ENCODE data around the gene ZDHHC20. TPM values are rescaled to one million over a fixed set of nuclear protein-coding genes. Genes with fewer than 3 reads are reported as not detected.

ZDHHC20 gene
- total RNA-seq, 1 donor from 2014 or later: 110 TPM

DNA sequence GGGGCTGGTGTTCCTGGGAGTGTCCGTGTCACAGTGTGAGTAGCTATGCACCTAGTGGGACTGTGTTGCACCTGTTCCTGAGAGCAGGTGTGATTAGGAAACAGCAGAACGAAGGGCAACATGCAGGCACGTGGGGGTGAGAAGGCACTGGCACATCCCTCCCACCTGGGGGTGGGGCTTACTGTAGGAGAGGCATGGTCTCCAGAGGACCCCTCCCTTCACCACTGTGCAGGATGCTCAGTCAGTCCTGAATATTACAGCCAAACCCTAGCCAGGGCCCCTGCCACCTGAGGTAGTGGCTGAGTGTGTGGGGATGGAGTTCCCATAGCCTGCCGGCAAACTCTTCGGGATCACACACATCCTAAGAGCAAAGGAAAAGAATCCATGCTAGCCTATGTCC, 99.2 kb downstream of the ZDHHC20 start:
- TF ChIP-seq CTCF (IDR thresholded peaks at IDR 0.05; ENCODE audit: unreplicated experiment): no peak
- Mint-ChIP-seq H3K27ac (no peak overlapping the region), H3K4me3 (ENCODE audit: low read depth) (no peak overlapping the region)

DNA sequence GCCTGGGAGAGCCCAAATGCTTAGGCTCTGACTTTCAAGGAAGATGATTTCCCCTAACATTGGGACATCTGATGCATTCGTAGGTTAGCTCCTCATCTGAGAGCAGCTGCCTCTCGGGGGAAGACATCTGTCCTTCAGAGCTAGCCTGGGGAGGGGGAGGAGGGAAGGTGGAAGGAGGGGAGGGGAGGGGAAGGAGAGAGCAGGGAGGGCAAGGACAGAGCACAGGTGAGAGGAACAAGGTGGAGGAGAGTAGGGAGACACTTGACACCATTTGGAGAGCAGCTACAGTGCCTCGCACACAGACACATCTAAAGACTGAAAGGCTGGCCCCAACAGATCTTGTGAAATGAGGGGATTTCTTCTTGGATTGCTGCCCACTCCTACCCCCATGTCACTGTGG, 103.8 kb downstream of the ZDHHC20 start:
- H3K4me1 Mint-ChIP-seq (ENCODE audit: low read depth): no peaks in the 10 kb centered on the region
- no peaks in the 10 kb centered on the region for H3K27me3 Mint-ChIP-seq
- no peak overlapping the region for H3K4me3 Mint-ChIP-seq (ENCODE audit: low read depth)
- DNase-seq (ENCODE audit: low spot score, unreplicated experiment): no peak
- no peak overlapping the region for H3K27ac Mint-ChIP-seq
- TF ChIP-seq CTCF (IDR thresholded peaks at IDR 0.05; ENCODE audit: unreplicated experiment): no peak
- H3K36me3 Mint-ChIP-seq (ENCODE audit: insufficient read depth): peaks cover 1% of the 10 kb centered on the region
- H3K9me3 Mint-ChIP-seq (ENCODE audit: low read depth): no peaks in the 10 kb centered on the region

More for the DNA sequence above, 99.2 kb downstream of the ZDHHC20 start:
- Mint-ChIP-seq H3K36me3 (ENCODE audit: insufficient read depth) (peaks cover 1% of the 10 kb centered on the region), H3K9me3 (ENCODE audit: low read depth) (peaks cover 8% of the 10 kb centered on the region), H3K4me1 (ENCODE audit: low read depth) (no peaks in the 10 kb centered on the region), H3K27me3 (no peaks in the 10 kb centered on the region)
- DNase-seq (ENCODE audit: low spot score, unreplicated experiment): no peak

DNA sequence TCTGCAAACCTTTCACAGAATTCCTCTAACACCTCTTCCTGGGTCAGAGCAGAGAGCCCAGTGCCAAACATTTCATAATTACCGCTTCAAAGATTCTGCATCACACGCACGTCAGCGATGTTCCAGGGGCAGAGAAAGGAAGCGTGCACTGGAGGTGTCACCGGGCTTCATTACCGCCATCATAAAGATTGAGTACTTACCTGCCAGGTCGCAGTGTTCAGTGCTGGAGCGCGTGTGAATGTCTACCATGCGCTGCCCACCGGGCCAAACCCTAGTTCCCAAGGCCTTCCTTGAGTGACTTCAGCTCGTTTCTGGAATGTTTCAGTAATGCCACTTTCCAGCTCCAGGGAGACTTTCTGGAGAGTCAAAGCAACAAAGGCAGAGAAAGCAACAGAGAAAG, 104.4 kb downstream of the ZDHHC20 start:
- Mint-ChIP-seq H3K4me1 (ENCODE audit: low read depth) (no peaks in the 10 kb centered on the region), H3K27ac (no peak overlapping the region), H3K36me3 (ENCODE audit: insufficient read depth) (peaks cover 1% of the 10 kb centered on the region), H3K9me3 (ENCODE audit: low read depth) (no peaks in the 10 kb centered on the region), H3K4me3 (ENCODE audit: low read depth) (no peak overlapping the region), H3K27me3 (no peaks in the 10 kb centered on the region)
- DNase-seq (ENCODE audit: low spot score, unreplicated experiment): no peak
- no peak for TF ChIP-seq CTCF (IDR thresholded peaks at IDR 0.05; ENCODE audit: unreplicated experiment)

DNA sequence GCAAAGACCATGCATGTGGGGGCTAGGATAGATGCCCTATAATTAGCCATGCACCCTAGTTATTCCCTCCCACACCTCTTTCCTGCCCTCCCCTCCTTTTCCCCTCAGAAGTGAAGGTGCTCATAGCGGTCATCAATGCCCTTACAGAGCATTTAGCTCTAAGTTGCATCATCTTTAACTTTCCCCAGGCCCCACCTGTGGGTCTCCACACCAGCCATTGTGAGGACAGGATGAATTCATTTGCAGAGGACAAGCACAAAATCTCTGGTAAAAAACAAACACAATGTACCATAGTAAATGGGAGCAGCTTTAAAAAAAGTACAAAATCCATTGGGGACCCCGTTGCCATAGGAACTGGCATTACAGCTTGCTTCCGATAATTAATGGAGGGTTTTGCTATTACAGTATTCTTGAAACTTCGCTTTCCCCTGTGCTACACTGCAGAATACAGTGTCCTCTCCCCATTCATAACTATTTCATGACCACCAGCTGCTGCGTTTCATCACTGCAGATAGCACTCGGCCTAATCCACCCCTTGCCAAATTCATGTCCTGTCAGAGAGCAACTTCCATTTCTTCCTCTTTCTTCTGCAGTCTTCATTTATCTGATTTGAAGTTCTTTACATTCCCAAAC, 110.5 kb downstream of the ZDHHC20 start:
- Mint-ChIP-seq H3K4me1 (ENCODE audit: low read depth) (no peaks in the 10 kb centered on the region), H3K4me3 (ENCODE audit: low read depth) (no peak overlapping the region), H3K9me3 (ENCODE audit: low read depth) (no peaks in the 10 kb centered on the region), H3K27me3 (no peaks in the 10 kb centered on the region), H3K27ac (no peak overlapping the region), H3K36me3 (ENCODE audit: insufficient read depth) (no peaks in the 10 kb centered on the region)
- TF ChIP-seq CTCF (IDR thresholded peaks at IDR 0.05; ENCODE audit: unreplicated experiment): no peak
- DNase-seq (ENCODE audit: low spot score, unreplicated experiment): no peak

GRCh38 chr13:21347753-21348318, 111.3 kb downstream of the ZDHHC20 start:
- no peak overlapping the region for H3K27ac Mint-ChIP-seq
- H3K4me3 Mint-ChIP-seq (ENCODE audit: low read depth): no peak overlapping the region

More at GRCh38 chr13:21347753-21348318, 111.3 kb downstream of the ZDHHC20 start:
- Mint-ChIP-seq H3K9me3 (ENCODE audit: low read depth) (no peaks in the 10 kb centered on the region), H3K36me3 (ENCODE audit: insufficient read depth) (no peaks in the 10 kb centered on the region), H3K27me3 (no peaks in the 10 kb centered on the region), H3K4me1 (ENCODE audit: low read depth) (no peaks in the 10 kb centered on the region)
- DNase-seq (ENCODE audit: low spot score, unreplicated experiment): no peak
- no peak for TF ChIP-seq CTCF (IDR thresholded peaks at IDR 0.05; ENCODE audit: unreplicated experiment)

All from progenitor cell of endocrine pancreas (in vitro differentiated cells).